GM18907 (cell line): ENCODE results near the gene OSBPL3.

Source experiments
- ATAC-seq: cut with Tn5 transposase; IDR thresholded peaks from one replicate; pipeline ENCODE4 v1.9.1; 2021; ENCODE audit warnings: mild to moderate bottlenecking, moderate library complexity; ENCODE audit not compliant: unreplicated experiment

Gene OSBPL3

DNA sequence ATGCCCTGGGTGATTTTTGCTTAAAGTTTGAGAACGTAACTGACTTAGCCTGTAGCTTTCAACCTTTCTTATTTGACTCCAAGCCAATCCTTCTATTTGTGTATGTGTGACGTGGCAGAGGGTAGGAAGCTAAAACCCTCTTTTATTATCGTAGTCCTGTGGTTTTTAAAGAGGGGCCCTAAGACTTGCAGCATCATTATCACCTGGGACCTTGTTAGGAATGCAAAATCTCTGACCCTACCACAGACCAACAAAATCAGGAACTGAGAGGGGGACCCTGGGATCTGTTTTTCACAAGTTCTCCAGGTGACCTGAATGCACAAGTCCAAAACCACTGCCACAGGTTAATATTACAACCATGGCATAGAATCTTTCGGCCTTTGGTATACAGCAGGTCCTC lies 80.1 kb downstream of the OSBPL3 start:
- ATAC-seq, result peak; percentile 69

DNA sequence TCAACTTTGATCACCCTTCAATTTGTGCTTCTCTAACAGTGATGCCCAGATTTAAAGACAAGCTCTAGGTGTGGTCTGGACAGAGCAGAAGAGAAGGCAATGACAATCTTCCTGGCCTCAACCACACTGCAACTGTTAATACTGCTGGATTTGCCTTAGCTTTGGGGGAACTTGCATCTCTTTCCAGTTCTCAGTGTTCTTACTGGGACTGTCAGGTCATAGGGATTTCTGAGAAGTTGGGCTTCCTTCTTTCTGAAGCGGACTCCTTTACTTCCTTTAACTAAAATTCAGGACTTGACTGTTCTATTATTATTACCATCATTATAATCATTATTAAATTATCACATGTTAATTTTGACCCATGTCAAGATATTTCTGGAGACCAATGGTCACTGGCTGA lies 80.8 kb downstream of the OSBPL3 start:
- ATAC-seq, result no peak

DNA sequence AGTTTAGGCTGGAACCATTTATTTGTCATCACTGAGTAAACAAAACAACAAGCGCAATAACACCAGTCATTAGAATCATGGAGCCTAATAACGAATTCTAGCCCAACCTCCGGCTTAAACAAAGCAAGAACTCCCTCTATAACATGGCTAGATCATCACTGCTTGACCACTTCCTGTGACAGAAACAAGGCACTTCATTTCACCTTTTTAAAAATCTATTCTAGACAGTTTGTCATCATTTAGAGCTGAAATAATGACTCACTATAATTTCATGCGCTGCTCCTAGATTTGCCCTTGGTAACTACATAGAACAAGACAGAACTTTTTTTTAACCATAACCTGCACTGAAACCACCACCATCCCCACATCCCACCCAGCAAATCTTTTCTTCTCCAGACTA lies 81.3 kb downstream of the OSBPL3 start:
- ATAC-seq, result no peak

DNA sequence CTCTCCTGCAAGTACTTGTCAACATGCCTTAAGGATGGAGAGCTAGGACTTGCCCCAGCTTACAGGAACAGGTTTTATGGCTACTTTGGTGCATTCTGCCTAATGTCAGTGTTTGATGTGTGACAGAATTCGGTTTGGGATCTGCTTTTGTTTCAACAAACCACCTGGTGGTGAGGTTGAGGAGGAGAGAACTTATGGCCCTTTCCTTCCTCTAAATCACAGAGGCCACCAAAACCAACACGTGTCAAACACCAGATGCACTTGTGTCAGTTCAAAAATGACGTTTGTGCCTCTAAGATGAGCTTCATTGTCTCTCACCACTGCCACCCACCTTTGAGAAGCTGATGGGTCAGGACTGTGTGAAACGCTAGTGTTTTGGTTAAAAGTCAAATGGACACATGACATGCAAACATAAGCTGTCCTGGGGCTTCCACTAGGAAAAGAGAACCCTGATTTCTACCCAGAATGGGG lies 83.9 kb downstream of the OSBPL3 start:
- ATAC-seq, result peak; percentile 51

DNA sequence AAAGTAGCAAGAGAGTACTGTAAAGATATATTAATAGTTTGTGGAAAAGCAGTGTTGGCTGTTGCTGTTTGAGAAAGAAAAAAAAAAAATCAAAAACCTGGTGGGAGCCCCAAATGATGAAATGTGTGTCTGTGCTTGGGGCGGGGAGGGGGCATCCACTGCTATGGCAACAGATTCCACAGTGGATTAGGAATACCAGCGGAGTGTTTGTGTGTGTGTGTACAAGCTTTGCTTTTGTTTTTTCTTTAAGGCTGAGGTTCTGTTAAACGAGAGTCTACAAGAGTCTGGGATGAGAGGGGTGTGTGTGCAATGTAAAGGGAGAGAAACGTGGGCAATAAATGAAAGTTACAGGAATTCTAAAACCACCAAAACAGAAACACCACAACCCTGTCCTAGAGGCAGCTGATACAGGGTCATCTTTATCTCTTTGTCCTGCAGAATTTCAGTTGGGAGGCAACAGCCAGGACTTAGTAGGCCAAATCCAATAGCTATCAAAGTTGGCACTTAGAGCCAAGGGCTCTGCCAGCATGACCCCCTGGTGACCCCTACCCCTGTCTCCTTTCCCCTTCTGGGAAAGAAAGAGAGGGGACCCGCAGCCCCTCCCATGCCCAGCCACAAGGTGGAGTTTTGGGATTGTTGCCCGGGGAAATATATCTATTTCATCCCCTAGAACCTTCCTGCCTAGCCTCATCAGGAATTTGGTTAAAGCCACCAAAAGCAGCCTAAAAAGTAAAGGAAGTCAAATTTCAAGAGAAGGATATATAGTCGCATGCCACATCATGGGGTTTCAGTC lies 85.4 kb downstream of the OSBPL3 start:
- no peak for ATAC-seq

DNA sequence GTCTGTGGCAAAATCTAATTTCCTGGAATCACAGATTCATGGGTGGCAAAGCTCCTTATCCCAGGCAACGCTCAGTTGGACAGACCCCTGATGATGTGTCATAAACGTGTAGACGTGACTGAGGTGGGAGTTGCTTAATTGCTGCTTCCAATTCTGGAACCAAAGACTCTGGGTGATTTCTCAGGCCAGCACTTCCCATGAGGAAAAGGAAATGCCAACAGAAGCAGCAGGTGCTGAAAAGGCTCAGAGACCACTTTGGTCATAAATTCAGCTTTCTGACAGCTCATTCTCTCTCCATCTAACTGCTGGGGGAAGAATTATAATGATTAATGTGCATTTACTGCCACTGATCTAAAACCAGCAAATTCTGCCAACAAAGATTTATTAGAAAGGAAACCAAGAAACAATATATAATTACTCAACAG lies 88.7 kb downstream of the OSBPL3 start:
- no peak for ATAC-seq

DNA sequence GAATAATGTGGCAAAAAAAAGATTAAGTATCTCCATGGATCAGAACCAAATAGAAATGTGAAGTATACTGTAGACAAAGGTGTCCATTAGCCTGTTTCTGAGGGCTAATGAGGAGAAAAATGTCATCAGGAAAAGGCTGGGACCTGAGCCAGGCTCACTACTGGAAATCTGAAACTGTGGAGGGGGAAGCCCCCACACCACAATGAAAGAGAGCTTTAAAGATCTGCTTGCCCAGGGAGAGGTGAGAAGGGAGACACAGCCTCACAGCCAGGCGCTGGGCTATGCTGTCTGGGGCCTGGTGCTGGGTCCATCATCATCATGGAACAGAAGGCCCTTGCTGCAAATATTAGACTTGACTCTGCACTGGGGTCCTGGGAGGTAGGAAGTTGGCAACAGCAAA lies 90.4 kb downstream of the OSBPL3 start:
- no peak for ATAC-seq

DNA sequence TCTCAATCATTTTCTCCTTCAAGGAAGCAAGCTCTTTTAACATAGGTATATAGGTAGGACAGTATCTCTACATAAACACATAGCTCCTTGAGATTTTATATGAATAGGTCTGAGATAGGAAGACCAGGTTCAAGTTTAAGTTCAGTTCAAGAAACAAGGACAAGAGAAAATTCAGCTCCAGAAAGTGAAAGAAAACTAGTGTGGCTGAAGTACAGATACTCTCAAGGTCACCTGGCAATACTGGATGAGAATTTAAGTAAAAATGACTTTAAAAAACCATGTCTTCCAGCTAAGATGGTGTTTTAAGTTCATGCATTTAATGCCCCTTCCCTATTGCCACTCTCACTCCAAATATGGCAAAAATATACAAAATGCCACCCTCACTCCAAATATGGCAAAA lies 91.3 kb downstream of the OSBPL3 start:
- no peak for ATAC-seq

DNA sequence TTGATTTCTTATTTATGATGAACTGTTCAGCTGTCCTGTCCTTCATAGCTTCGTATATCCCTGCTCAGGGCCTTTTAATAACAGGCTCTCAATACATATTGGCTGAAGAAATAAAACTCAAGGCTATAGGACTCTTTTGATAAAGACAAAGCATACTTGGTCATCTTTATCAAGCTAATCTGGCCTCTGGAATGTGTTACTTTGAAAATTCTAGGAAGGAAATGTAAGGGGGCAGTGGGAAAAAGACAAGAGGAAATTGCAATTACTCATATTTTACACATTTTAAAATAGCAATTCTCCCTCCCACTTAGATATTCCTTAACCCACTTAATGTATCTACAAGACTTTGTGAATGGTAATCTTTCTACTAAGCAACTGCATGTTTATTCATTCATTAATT lies 94.3 kb downstream of the OSBPL3 start:
- ATAC-seq, result no peak

DNA sequence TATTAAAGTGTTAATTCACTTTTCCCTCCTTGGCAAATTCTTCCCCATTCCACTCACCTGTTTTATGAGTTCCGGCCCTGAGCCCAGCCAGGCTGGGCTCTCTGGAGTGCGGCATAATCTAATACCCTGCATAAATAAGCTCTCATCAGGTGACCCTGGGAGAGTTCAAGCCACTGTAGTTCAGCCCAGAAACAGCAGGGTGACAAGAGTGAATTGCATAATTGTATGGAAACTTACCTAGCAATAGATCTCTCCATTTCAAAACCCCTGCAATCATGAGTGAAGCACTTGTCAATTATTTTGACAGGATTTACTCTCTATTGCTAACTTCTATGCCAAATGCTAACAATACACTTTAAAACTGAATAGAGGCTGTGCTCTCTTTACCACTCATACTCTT lies 94.7 kb downstream of the OSBPL3 start:
- no peak for ATAC-seq

DNA sequence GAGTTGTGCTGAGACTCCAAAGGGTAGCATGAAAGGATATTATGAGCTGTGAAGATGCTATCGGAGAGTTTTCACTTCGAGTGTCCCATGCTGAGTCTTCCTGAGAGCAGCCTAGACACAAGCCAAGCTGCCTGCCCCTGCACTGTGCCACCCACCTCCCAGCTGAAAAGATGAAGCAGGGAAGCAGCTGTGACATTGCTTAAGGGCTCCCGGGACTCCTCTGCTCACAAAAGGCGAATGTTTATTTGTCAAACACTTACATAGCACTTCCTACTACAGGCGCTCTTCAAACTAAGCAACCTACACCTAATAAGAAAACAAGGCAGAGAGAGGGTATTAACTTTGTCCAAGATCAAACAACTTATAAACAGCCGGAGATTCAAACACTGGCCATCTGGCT lies 95.6 kb downstream of the OSBPL3 start:
- no peak for ATAC-seq

DNA sequence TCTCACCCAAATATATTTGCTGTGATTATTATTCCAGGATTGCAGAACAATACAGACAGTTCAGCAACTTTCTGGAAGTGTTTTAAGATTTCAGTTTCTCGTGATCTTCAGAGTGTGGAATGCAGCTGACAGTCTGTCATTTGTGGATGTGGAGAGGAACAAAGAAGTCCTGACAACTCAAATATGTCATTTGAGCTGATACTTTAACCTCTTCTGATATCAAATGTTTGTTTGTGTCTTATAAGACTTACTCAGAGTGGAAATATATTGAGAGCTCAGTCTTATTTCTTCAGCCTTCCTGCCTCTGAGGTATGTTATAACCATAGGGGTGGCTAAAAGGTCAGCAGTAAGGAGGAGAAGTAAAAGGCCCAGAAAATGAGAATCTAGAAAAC lies 96.4 kb downstream of the OSBPL3 start:
- no peak for ATAC-seq

DNA sequence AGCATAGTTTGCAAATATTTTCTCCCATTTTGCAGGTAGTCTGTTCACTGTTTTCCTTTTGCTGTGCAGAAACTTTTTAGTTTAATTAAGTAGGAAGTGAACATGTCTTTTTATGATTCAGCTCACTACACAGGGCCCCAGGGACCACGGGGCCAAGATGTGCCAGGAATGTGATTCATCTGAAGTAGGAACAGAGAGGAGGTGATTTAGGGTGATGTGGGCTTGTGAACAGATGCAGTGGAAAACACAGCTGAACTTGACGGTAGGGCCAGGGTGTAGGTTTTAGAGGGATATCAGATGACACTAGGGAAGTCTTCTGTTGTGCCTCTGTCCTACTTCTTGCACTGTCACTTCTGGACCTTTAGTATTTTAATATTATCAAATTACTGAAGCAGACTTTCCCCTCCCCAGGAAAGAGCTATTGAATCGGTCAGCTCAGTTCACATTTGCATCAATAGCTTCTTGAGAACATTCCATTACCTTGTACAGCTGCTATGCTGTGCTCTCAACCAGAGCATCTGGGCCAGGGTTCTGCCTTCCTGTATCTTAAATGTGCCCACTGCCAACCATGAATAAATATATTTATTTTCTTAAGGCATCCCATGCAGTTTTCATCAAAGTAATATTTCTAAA lies 96.9 kb downstream of the OSBPL3 start:
- no peak for ATAC-seq

DNA sequence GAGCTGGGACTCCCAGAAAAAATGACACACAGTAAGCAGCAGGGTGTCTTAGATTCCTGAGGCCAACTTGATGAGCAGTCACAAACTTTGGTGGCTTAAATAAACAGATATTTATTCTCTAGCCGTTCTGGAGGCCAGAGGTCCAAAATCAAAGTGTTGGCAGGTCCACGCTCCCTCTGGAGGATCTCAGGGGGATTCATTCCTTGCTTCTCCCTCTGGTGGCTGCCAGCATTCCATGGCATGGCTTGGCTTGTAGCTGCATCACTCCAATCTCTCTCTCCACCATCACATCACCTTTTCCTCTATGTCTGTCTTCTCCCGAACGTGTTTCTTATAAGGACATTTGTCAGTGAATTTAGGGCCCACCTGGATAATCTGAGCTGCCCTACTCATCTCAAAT lies 98.4 kb downstream of the OSBPL3 start:
- no peak for ATAC-seq

DNA sequence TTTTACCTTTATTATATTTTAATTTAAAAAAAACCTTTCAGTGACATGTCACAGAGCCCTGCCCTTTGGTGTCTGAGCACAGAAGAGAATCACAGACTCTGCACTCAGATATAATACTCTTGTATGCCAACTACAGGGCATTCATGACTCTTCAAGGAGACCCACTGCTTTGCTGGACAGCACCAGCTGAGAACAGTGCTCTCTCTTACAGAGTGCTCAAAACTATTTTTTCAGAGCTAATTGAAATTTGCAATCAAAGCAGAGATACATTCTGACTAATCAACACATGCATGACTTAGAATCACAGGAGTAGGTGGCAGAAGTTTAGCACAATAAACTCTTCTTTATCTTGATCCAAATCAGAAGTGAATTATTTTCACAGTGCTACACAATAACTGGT lies 99.1 kb downstream of the OSBPL3 start:
- ATAC-seq, result no peak

DNA sequence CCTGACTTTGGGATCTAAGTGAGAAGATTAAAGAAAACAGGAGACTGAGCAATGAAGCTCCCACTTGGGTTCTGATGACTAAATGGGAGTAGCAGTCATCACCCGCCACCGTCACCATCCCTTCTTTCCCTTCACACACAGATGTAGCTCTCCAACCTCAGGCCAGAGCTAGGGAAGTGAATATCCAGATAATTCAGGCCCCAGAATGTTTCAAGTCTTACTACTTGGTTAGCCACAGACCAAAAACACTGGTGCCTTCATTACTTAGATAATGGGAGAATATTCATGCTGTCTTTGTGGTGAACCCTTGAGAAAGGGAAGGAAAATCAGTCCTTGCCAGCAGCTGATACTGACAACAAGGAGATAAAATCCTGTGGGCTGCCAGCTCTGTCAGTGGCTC lies 100.7 kb downstream of the OSBPL3 start:
- ATAC-seq, result no peak

DNA sequence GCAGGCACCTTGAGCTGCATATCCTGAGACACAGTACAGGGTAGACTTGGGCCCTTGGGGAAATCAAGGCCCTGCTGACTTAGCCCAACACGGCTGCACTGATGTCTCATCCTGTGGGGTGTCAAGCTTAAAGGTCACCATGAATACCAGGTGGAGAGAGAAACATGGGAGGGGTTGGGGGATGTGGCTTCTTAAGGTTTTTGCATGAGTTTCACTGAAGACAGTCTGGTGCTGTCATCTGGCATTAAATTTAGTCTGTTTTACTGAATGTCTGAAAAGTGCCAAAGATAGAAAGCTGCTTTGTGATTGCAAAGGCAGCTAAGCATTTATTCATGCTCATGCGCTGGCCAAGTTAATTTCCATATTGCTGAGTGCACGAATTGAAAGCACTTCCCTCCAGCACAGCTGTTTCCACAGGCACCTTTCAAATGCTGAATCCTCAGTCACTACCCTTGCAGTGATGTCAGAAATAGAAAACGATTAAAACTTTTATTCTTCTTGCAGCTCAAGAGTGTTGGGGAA lies 102.1 kb downstream of the OSBPL3 start:
- peak; percentile 86 for ATAC-seq

DNA sequence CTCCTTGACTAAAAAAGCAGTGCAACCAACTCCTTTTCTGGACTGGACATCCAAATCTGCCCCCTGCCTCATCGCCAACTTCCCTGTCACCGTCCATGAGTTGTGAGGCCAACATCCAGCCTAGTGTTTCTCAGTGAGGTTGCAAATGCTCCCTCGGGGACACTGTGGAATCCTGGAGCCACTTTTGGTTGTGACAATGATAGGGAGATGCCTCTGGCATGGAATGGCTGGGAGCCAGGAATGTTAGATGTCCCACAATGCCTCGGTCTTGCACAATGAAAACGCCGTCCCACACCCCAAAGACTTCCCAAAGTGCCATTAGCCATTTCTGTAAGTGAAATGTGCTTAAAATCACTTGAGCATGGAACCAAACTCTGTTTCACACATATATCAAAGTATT lies 105.2 kb downstream of the OSBPL3 start:
- no peak for ATAC-seq

DNA sequence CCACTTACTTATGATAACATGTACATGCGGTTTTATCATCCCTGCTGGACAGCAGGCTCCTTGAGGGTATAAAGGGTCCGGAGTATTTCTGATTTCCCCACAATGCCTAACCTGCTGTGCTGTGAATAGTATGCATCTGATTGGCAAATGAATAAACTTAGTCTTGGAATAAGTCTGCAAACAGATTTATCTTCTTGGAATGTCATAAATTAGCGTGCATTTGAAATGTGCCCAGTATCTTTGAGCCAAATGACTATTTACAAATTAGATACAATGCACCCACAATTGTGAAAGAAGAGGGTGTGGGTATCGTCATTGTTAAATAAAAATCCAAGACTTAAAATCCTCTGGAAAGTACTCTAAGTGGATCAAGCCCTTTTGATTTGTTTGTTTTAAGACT lies 106.0 kb downstream of the OSBPL3 start:
- no peak for ATAC-seq

DNA sequence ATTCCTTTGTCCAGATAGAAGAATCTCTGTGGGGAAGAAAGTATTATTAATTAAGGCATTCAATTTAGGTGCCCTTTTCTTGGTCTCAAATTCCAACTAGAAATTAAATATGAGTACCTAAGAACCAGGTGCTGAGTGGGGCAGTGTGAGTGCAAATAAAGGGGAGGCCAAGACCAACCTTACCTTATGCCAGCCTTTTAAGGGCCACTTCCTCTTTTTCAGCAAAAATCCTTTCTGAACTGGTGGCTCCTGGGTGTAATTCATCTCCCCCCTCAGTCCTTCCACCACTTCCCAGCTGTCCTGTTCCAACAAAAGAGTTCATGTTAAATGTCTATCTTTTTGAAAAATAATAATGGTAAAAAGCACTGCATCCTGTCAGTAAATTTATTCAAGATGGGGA lies 108.2 kb downstream of the OSBPL3 start:
- no peak for ATAC-seq

DNA sequence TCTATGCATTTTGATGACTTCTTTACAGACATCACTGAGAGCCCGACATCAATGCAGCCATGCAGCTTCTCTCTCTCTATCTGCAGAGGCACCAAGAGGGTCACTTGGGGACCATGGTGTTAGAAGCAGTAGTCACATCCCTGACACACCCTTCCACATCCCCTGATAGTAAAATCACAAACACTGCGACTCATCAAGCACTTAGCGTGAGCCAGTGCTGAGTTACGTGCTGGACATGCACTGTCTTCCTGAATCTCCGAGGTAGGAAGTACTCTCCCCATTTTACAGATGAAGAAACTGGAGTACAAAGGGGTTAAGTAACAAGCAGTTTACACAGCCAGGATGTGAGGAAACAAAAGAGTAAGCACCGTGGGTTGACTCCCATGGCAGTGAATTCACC lies 109.2 kb downstream of the OSBPL3 start:
- ATAC-seq, result no peak

DNA sequence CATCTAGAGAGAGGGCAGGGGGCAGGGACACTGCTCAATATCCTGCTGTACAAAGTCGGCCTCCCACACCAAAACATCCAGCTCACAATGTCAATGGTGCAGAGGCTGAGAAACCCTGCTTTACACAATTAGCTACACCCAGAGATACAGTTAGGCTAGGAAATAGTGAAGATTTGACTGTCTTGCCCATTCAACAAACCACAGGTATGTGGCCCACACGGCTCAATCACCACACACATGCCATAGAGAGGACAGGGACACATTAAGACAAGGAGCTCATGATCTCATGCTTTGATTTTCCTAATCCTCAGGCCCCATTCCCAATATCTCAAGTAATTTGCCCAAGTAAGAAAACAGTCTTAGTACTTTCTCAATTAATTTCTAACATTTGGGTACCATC lies 110.4 kb downstream of the OSBPL3 start:
- ATAC-seq, result no peak
